Endothelial cell (in vitro differentiated cells): ENCODE measurements around the gene FAM151B. TPM values are rescaled to one million over a fixed set of nuclear protein-coding genes. Genes with fewer than 3 reads are reported as not detected.

Source experiments
- DNase-seq: peaks from one replicate; pipeline ENCODE4 v3.0.0; 2021; ENCODE audit warnings: low spot score
- H3K27ac Mint-ChIP-seq: one replicate; pipeline ENCODE4 v1.8.0; 2021; ENCODE audit warnings: mixed read lengths, inconsistent platforms; ENCODE audit not compliant: unreplicated experiment
- H3K27me3 Mint-ChIP-seq: one replicate; pipeline ENCODE4 v1.8.0; 2021; ENCODE audit warnings: mild to moderate bottlenecking, moderate library complexity, mixed read lengths, inconsistent platforms; ENCODE audit not compliant: unreplicated experiment
- H3K36me3 Mint-ChIP-seq: one replicate; pipeline ENCODE4 v1.8.0; 2021; ENCODE audit warnings: mild to moderate bottlenecking, low read depth, mixed read lengths, inconsistent platforms; ENCODE audit not compliant: unreplicated experiment
- H3K4me1 Mint-ChIP-seq: one replicate; pipeline ENCODE4 v1.8.0; 2021; ENCODE audit warnings: mild to moderate bottlenecking, mixed read lengths, inconsistent platforms; ENCODE audit not compliant: unreplicated experiment
- H3K4me3 Mint-ChIP-seq: one replicate; pipeline ENCODE4 v1.8.0; 2021; ENCODE audit warnings: mild to moderate bottlenecking, mixed read lengths, inconsistent platforms; ENCODE audit not compliant: unreplicated experiment
- H3K9me3 Mint-ChIP-seq: one replicate; pipeline ENCODE4 v1.8.0; 2021; ENCODE audit warnings: mixed read lengths, inconsistent platforms; ENCODE audit not compliant: unreplicated experiment
- CTCF ChIP-seq: fragments of 200-600 bp; sonication (generic); IDR thresholded peaks from one replicate; pipeline ENCODE4 v1.5.0; 2021; ENCODE audit warnings: antibody characterized with exemption; ENCODE audit not compliant: unreplicated experiment
- total RNA-seq: library from RNA; stranded (reverse); fragmentation: NEBNext Ultra II Directional; extraction: Animal tissue kit (Norgen Biotek cat#: 25700); gene quantifications from one replicate; pipeline ENCODE4 v1.2.1, GENCODE V29; 2021; ENCODE audit not compliant: unreplicated experiment

FAM151B gene
- total RNA-seq, 1 donor from 2014 or later = 2.1 TPM

- no peak overlapping the region for H3K27ac Mint-ChIP-seq
- no peaks in the 10 kb centered on the region for H3K36me3 Mint-ChIP-seq
- no peaks in the 10 kb centered on the region for H3K27me3 Mint-ChIP-seq
- TF ChIP-seq CTCF = no peak
- no peak overlapping the region for H3K4me3 Mint-ChIP-seq
- H3K9me3 Mint-ChIP-seq = no peaks in the 10 kb centered on the region
- H3K4me1 Mint-ChIP-seq = no peaks in the 10 kb centered on the region
- no peak for DNase-seq
Measured at GRCh38 chr5:80559244-80559643, 71.3 kb downstream of the FAM151B start.

GRCh38 chr5:80565330-80565729 lies 77.4 kb downstream of the FAM151B start:
- H3K27ac Mint-ChIP-seq = no peak overlapping the region
- no peak overlapping the region for H3K4me3 Mint-ChIP-seq
- DNase-seq = no peak
- no peaks in the 10 kb centered on the region for H3K9me3 Mint-ChIP-seq
- peaks cover 5% of the 10 kb centered on the region for H3K27me3 Mint-ChIP-seq
- peaks cover 3% of the 10 kb centered on the region for H3K4me1 Mint-ChIP-seq
- TF ChIP-seq CTCF = no peak
- H3K36me3 Mint-ChIP-seq = no peaks in the 10 kb centered on the region

- H3K4me1 Mint-ChIP-seq = peaks cover 5% of the 10 kb centered on the region
- DNase-seq = no peak
- no peaks in the 10 kb centered on the region for H3K9me3 Mint-ChIP-seq
- TF ChIP-seq CTCF = no peak
- no peak overlapping the region for H3K4me3 Mint-ChIP-seq
- H3K27ac Mint-ChIP-seq = no peak overlapping the region
- peaks cover 13% of the 10 kb centered on the region for H3K27me3 Mint-ChIP-seq
- no peaks in the 10 kb centered on the region for H3K36me3 Mint-ChIP-seq
Measured at GRCh38 chr5:80566711-80567259, 78.9 kb downstream of the FAM151B start.

- Mint-ChIP-seq H3K4me1 (peaks cover 7% of the 10 kb centered on the region), H3K27ac (no peak overlapping the region), H3K4me3 (peak overlapping the region; percentile 85), H3K9me3 (no peaks in the 10 kb centered on the region), H3K27me3 (peaks cover 13% of the 10 kb centered on the region), H3K36me3 (peaks cover 4% of the 10 kb centered on the region)
- TF ChIP-seq CTCF = no peak
- no peak for DNase-seq
Measured at GRCh38 chr5:80568251-80568650, 80.4 kb downstream of the FAM151B start.

GRCh38 chr5:80569086-80569960 lies 81.4 kb downstream of the FAM151B start:
- DNase-seq = peak; percentile 19
- H3K36me3 Mint-ChIP-seq = peaks cover 4% of the 10 kb centered on the region
- H3K9me3 Mint-ChIP-seq = no peaks in the 10 kb centered on the region
- peaks cover 13% of the 10 kb centered on the region for H3K27me3 Mint-ChIP-seq
- H3K4me1 Mint-ChIP-seq = peaks cover 7% of the 10 kb centered on the region
- no peak overlapping the region for H3K27ac Mint-ChIP-seq
- H3K4me3 Mint-ChIP-seq = peak overlapping the region; percentile 85
- TF ChIP-seq CTCF = no peak
